ENCODE data around the gene NCBP2L.

GRCh38 chrX:107730298-107730655 lies 47.3 kb upstream of the NCBP2L start:
- TF ChIP-seq CTCF (IDR thresholded peaks at IDR 0.05; ENCODE audit: poor library complexity) (no peak), EZH2 (IDR thresholded peaks at IDR 0.05; ENCODE audit: borderline replicate concordance) (no peak)

All from hepatocyte (in vitro differentiated cells).